ENCODE measurements around the gene SLIT3. TPM values are rescaled to one million over a fixed set of nuclear protein-coding genes. Genes with fewer than 3 reads are reported as not detected.

SLIT3 gene
- total RNA-seq, 1 donor from 2014 or later = 3.2 TPM

- Mint-ChIP-seq H3K4me3 (ENCODE audit: unreplicated experiment) (no peak overlapping the region), H3K36me3 (ENCODE audit: low read depth, unreplicated experiment) (no peaks in the 10 kb centered on the region), H3K9me3 (ENCODE audit: unreplicated experiment) (no peaks in the 10 kb centered on the region), H3K27me3 (ENCODE audit: unreplicated experiment) (peaks cover 5% of the 10 kb centered on the region), H3K27ac (ENCODE audit: unreplicated experiment) (no peak overlapping the region), H3K4me1 (ENCODE audit: unreplicated experiment) (no peaks in the 10 kb centered on the region)
- DNase-seq (ENCODE audit: low spot score) = no peak
- TF ChIP-seq, protein P1, sequence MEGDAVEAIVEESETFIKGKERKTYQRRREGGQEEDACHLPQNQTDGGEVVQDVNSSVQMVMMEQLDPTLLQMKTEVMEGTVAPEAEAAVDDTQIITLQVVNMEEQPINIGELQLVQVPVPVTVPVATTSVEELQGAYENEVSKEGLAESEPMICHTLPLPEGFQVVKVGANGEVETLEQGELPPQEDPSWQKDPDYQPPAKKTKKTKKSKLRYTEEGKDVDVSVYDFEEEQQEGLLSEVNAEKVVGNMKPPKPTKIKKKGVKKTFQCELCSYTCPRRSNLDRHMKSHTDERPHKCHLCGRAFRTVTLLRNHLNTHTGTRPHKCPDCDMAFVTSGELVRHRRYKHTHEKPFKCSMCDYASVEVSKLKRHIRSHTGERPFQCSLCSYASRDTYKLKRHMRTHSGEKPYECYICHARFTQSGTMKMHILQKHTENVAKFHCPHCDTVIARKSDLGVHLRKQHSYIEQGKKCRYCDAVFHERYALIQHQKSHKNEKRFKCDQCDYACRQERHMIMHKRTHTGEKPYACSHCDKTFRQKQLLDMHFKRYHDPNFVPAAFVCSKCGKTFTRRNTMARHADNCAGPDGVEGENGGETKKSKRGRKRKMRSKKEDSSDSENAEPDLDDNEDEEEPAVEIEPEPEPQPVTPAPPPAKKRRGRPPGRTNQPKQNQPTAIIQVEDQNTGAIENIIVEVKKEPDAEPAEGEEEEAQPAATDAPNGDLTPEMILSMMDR (IDR thresholded peaks at IDR 0.05; ENCODE audit: unreplicated experiment) = no peak
These were observed 299.5 kb downstream of the SLIT3 start for GRCh38 chr5:169001394-169001793.

- no peaks in the 10 kb centered on the region for H3K4me1 Mint-ChIP-seq (ENCODE audit: unreplicated experiment)
- H3K9me3 Mint-ChIP-seq (ENCODE audit: unreplicated experiment) = no peaks in the 10 kb centered on the region
- no peak overlapping the region for H3K4me3 Mint-ChIP-seq (ENCODE audit: unreplicated experiment)
- DNase-seq (ENCODE audit: low spot score) = no peak
- no peak overlapping the region for H3K27ac Mint-ChIP-seq (ENCODE audit: unreplicated experiment)
- TF ChIP-seq, protein P1 (IDR thresholded peaks at IDR 0.05; ENCODE audit: unreplicated experiment) = no peak
- no peaks in the 10 kb centered on the region for H3K27me3 Mint-ChIP-seq (ENCODE audit: unreplicated experiment)
- H3K36me3 Mint-ChIP-seq (ENCODE audit: low read depth, unreplicated experiment) = no peaks in the 10 kb centered on the region
These were observed 305.9 kb downstream of the SLIT3 start for GRCh38 chr5:168995024-168995423.

DNA sequence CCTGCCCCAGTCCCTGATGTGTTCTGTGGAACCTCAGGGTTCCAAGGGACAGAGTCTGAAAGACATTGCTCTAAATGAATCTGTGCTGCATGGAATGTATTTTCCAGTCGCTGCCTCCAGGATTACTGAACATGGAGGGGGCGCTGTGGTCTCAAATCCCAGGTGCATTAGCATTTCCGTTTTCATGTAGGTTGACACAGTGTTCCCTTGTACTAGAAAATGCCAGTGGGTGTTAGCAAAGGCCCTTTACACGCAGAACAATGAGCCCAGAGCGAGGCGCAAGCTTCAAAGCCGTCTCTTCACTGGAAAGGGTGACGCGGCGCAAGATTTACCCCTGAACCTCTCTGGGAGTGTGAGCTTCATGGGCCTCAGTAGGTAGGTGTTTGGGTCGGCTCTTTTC is 308.3 kb downstream of the SLIT3 start:
- no peaks in the 10 kb centered on the region for H3K4me1 Mint-ChIP-seq (ENCODE audit: unreplicated experiment)
- no peaks in the 10 kb centered on the region for H3K9me3 Mint-ChIP-seq (ENCODE audit: unreplicated experiment)
- H3K27me3 Mint-ChIP-seq (ENCODE audit: unreplicated experiment) = no peaks in the 10 kb centered on the region
- TF ChIP-seq, protein P1 (IDR thresholded peaks at IDR 0.05; ENCODE audit: unreplicated experiment) = no peak
- peak; percentile 35 for DNase-seq (ENCODE audit: low spot score)
- no peaks in the 10 kb centered on the region for H3K36me3 Mint-ChIP-seq (ENCODE audit: low read depth, unreplicated experiment)
- no peak overlapping the region for H3K27ac Mint-ChIP-seq (ENCODE audit: unreplicated experiment)
- no peak overlapping the region for H3K4me3 Mint-ChIP-seq (ENCODE audit: unreplicated experiment)

DNA sequence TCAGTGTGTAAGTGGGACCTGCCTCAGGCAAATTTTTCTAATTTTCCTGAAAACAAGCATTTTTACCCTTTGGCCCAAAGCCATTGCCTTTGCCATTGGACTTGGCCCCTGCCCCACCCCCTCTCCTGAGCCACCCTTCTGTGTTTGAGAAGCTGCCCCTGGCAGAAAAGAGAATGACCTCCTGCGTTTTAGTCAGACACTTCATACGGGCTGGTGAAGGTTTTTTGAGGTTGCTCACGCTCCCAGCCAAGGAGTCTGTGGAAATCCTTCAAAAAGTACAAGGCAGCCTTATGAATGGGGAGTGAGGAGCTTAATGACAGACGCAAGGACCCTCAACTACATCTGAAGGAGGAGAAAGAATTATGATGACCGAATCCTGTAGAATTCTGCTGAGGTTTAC is 308.9 kb downstream of the SLIT3 start:
- Mint-ChIP-seq H3K36me3 (ENCODE audit: low read depth, unreplicated experiment) (no peaks in the 10 kb centered on the region), H3K27me3 (ENCODE audit: unreplicated experiment) (no peaks in the 10 kb centered on the region), H3K4me3 (ENCODE audit: unreplicated experiment) (no peak overlapping the region), H3K27ac (ENCODE audit: unreplicated experiment) (no peak overlapping the region), H3K9me3 (ENCODE audit: unreplicated experiment) (no peaks in the 10 kb centered on the region), H3K4me1 (ENCODE audit: unreplicated experiment) (no peaks in the 10 kb centered on the region)
- TF ChIP-seq, protein P1 (IDR thresholded peaks at IDR 0.05; ENCODE audit: unreplicated experiment) = no peak
- DNase-seq (ENCODE audit: low spot score) = no peak

GRCh38 chr5:168991311-168991710 is 309.6 kb downstream of the SLIT3 start:
- Mint-ChIP-seq H3K27me3 (ENCODE audit: unreplicated experiment) (no peaks in the 10 kb centered on the region), H3K27ac (ENCODE audit: unreplicated experiment) (no peak overlapping the region), H3K4me1 (ENCODE audit: unreplicated experiment) (no peaks in the 10 kb centered on the region), H3K9me3 (ENCODE audit: unreplicated experiment) (no peaks in the 10 kb centered on the region), H3K36me3 (ENCODE audit: low read depth, unreplicated experiment) (no peaks in the 10 kb centered on the region), H3K4me3 (ENCODE audit: unreplicated experiment) (no peak overlapping the region)
- TF ChIP-seq, protein P1 (IDR thresholded peaks at IDR 0.05; ENCODE audit: unreplicated experiment) = no peak
- no peak for DNase-seq (ENCODE audit: low spot score)
